GM12878 (cell line): Measurements from ENCODE around the gene UAP1L1. TPM values are rescaled to one million over a fixed set of nuclear protein-coding genes. Genes with fewer than 3 reads are reported as not detected.
A peak's percentile ranks its signal among the peaks of the same experiment; 100 is the strongest.

Experiments used
- ATAC-seq: fragments of 200-7000 bp; cut with Tn5 transposase; 3 replicates; pipeline ENCODE4 v1.9.1; 2020; ENCODE audit warnings: mild to moderate bottlenecking, moderate library complexity
- BruUV-seq: library from RNA; stranded (reverse); fragments of 400-500 nt; replicated peaks from 2 replicates; lab custom pipeline; 2021; lab: Mats Ljungman, UMichigan
- CTCF ChIA-PET: fragments of 300-600 bp; sonication (Branson Sonifier 250); formaldehyde crosslinking; extraction: SDS; loops from one replicate; lab custom pipeline; 2021; ENCODE audit warnings: inconsistent platforms; lab: Yijun Ruan, JAX
- POLR2A ChIA-PET: fragments of 350-600 bp; formaldehyde crosslinking; extraction: SDS; loops from one replicate; lab custom pipeline; 2021; ENCODE audit warnings: inconsistent platforms; lab: Charles Lee
- RAD21 ChIA-PET: fragments of 300-600 bp; sonication (Branson Sonifier 250); formaldehyde crosslinking; loops from one replicate; lab custom pipeline; 2023; ENCODE audit warnings: antibody characterized with exemption; ENCODE audit not compliant: unreplicated experiment; lab: Charles Lee
- SMC1A ChIA-PET: fragments of 300-600 bp; sonication (Branson Sonifier 250); formaldehyde crosslinking; loops from one replicate; lab custom pipeline; 2023; ENCODE audit not compliant: unreplicated experiment, uncharacterized antibody; lab: Charles Lee
- DNase-seq: peaks from one replicate; pipeline ENCODE4 v3.0.0-alpha.2; 2011; ENCODE audit warnings: low read depth, low spot score
- FAIRE-seq: peaks from 3 replicates; lab custom pipeline; 2011; peaks lifted over from hg19 to GRCh38; lab: Jason Lieb, UNC
- H2AFZ ChIP-seq: 2 replicates; pipeline ENCODE4 v1.6.0; 2011; ENCODE audit warnings: low read depth, low read length, control low read depth; ENCODE audit not compliant: control insufficient read depth
- H3K27ac ChIP-seq: 2 replicates; pipeline ENCODE4 v1.5.1; 2011; ENCODE audit warnings: control low read depth; ENCODE audit not compliant: control insufficient read depth, insufficient read depth
- H3K27me3 ChIP-seq, 2 experiments: replicated peaks in 1 of 2; 2 replicates each; pipeline versions ENCODE4 v1.6.0 to v1.6.1; 2011; ENCODE audit warnings: low read length in 1 of 2; ENCODE audit not compliant: control insufficient read depth in 2 of 2, insufficient read depth in 2 of 2
- H3K36me3 ChIP-seq, 2 experiments: 2 replicates each; pipeline ENCODE4 v1.5.1; 2011; ENCODE audit warnings: low read length in 1 of 2; ENCODE audit not compliant: control insufficient read depth in 2 of 2, insufficient read depth in 2 of 2
- H3K4me1 ChIP-seq: 2 replicates; pipeline ENCODE4 v1.6.1; 2011; ENCODE audit warnings: mild to moderate bottlenecking, low read length, moderate library complexity, mixed read lengths; ENCODE audit not compliant: control insufficient read depth, insufficient read depth
- H3K4me2 ChIP-seq: 2 replicates; pipeline ENCODE4 v1.6.0; 2011; ENCODE audit warnings: control low read depth; ENCODE audit not compliant: control insufficient read depth, insufficient read depth
- H3K4me3 ChIP-seq: fragments of 200-600 bp; sonication (generic); 2 replicates; pipeline ENCODE4 v1.5.1; 2016
- H3K79me2 ChIP-seq: 2 replicates; pipeline ENCODE4 v1.6.0; 2011; ENCODE audit warnings: low read length; ENCODE audit not compliant: control insufficient read depth, insufficient read depth
- H3K9ac ChIP-seq: 2 replicates; pipeline ENCODE4 v1.8.0; 2011; ENCODE audit warnings: low read length, control low read depth, mixed read lengths; ENCODE audit not compliant: control insufficient read depth, insufficient read depth
- H3K9me3 ChIP-seq: replicated peaks from 3 replicates; pipeline ENCODE4 v1.5.1; 2011; ENCODE audit warnings: mild to moderate bottlenecking, low read length; ENCODE audit not compliant: control insufficient read depth, insufficient read depth
- H4K20me1 ChIP-seq: 2 replicates; pipeline ENCODE4 v1.6.0; 2011; ENCODE audit not compliant: control insufficient read depth, insufficient read depth
- CBX5 ChIP-seq: sonication (generic); IDR thresholded peaks from 2 replicates; pipeline ENCODE4 v1.6.1; 2016; ENCODE audit warnings: low read depth, moderate library complexity, mild to moderate bottlenecking, inconsistent platforms
- CHD2 ChIP-seq: IDR thresholded peaks from 2 replicates; pipeline ENCODE4 v1.6.1; 2011; ENCODE audit warnings: low read depth, low read length, improper control_type of control experiment, borderline replicate concordance
- ETV6 ChIP-seq, 2 experiments: fragments of 450-650 bp in 1 of 2; IDR thresholded peaks in 1 of 2; conservative IDR thresholded peaks in 1 of 2; 2 replicates each; pipeline ENCODE4 v1.6.1; 2014; ENCODE audit warnings: antibody characterized with exemption in 1 of 2, borderline replicate concordance in 1 of 2, low read depth in 1 of 2, mild to moderate bottlenecking in 1 of 2, moderate library complexity in 1 of 2
- HDAC6 ChIP-seq: fragments of 200-600 bp; sonication (generic); IDR thresholded peaks from one replicate; pipeline ENCODE4 v1.8.0; 2017; ENCODE audit warnings: antibody characterized with exemption; ENCODE audit not compliant: unreplicated experiment
- NR2C2 ChIP-seq: IDR thresholded peaks from 2 replicates; pipeline ENCODE4 v1.6.1; 2011; ENCODE audit warnings: borderline replicate concordance, low read depth; ENCODE audit not compliant: control insufficient read depth, insufficient read length
- SIX5 ChIP-seq: IDR thresholded peaks from 2 replicates; pipeline ENCODE4 v1.6.1; 2011; ENCODE audit warnings: mild to moderate bottlenecking, low read depth, low read length, moderate library complexity; ENCODE audit not compliant: severe bottlenecking
- STAT1 ChIP-seq: fragments of 450-650 bp; conservative IDR thresholded peaks from 2 replicates; pipeline ENCODE4 v1.6.1; 2014; ENCODE audit warnings: antibody characterized with exemption, mild to moderate bottlenecking
- YBX1 ChIP-seq: fragments of 450-650 bp; IDR thresholded peaks from 2 replicates; pipeline ENCODE4 v1.6.1; 2016; ENCODE audit warnings: antibody characterized with exemption
- ZNF384 ChIP-seq: IDR thresholded peaks from 2 replicates; pipeline ENCODE4 v1.6.1; 2012; ENCODE audit warnings: low read depth, mild to moderate bottlenecking, low read length, improper control_type of control experiment, borderline replicate concordance
- WGBS: methylation state at CpG from one replicate; pipeline ENCODE4 v1.1.6; 2016; ENCODE audit warnings: low lambda C conversion rate; ENCODE audit not compliant: insufficient replicate concordance, insufficient coverage; ENCODE audit errors: missing lambda C conversion rate; 5-methylcytosine and 5-hydroxymethylcytosine counted together
- in situ Hi-C: fragments of 300-500 bp; cut with MboI; formaldehyde crosslinking; loops from 9 replicates; pipeline ENCODE4 v1.14.3; 2018; ENCODE audit warnings: mixed read lengths
- intact Hi-C: fragments of 100-400 bp; cut with micrococcal nuclease; formaldehyde crosslinking; loops from one replicate; pipeline ENCODE4 v1.14.2; 2022; ENCODE audit not compliant: unreplicated experiment
- polyA plus RNA-seq, 11 experiments: library from polyadenylated mRNA; depleted of rRNA in 4 of 11; unstranded in 6 of 11; stranded (reverse) in 5 of 11; fragments of >200 nt; fragmentation: Nextera tagmentation in 4 of 11; fragmentation: Illumina TruSeq in 1 of 11; extraction: Ambion mirVana in 4 of 11; extraction: Trizol in 1 of 11; gene quantifications; 1 replicate in 1 of 11; 2 replicates in 10 of 11; pipeline versions ENCODE4 v1.2.1 to v1.2.3, GENCODE V29; 2011 to 2016; ENCODE audit warnings: inconsistent platforms in 2 of 11, missing spikeins in 2 of 11, low read depth in 1 of 11
- total RNA-seq, 4 experiments: library from RNA; depleted of rRNA in 3 of 4; stranded (reverse); fragments of >200 nt in 3 of 4; fragmentation: Illumina TruSeq in 1 of 4; extraction: Trizol in 1 of 4; gene quantifications; 2 replicates each; pipeline versions ENCODE4 v1.2.1 to v1.2.3, GENCODE V29; 2013 to 2021
- TF ChIP-seq, protein P1 (sequence below): IDR thresholded peaks from 2 replicates; pipeline ENCODE4 v1.6.1; 2011; ENCODE audit warnings: low read depth, mild to moderate bottlenecking, low read length, moderate library complexity, borderline replicate concordance; ENCODE audit errors: extremely low read depth
- TF ChIP-seq, protein P2 (sequence below): fragments of 450-650 bp; IDR thresholded peaks from 2 replicates; pipeline ENCODE4 v1.6.1; 2017; ENCODE audit warnings: mild to moderate bottlenecking

The UAP1L1 gene
- total and polyA plus RNA-seq, 10 of the 15 experiments (the other 5 are each of a cell fraction or from before 2014, with no cell fraction given): 0.29 to 15.7 (median 5.8) TPM

GRCh38 chr9:137088121-137088520, 10.8 kb downstream of the UAP1L1 start:
- Histone ChIP-seq H2AFZ (no peak overlapping the region), H3K9me3 (no peaks in the 10 kb centered on the region), H3K27me3 (no peaks in the 10 kb centered on the region), H3K27ac (no peak overlapping the region), H4K20me1 (no peaks in the 10 kb centered on the region), H3K79me2 (peaks cover 10% of the 10 kb centered on the region), H3K36me3 (peaks cover 0 to 3% of the 10 kb centered on the region in 2 experiments; a peak in 1 of 4 replicates), H3K4me1 (peaks cover 24% of the 10 kb centered on the region), H3K4me2 (peak overlapping the region; percentile 96; the same call in 1 of the 2 replicates), H3K4me3 (peak overlapping the region; percentile 73), H3K9ac (no peak overlapping the region)
- in situ Hi-C loops (no loop called here), intact Hi-C loops (no loop called here)
- ChIA-PET RAD21 (interaction anchor here (0.7 to 2.7 kb wide), 5 partner anchors 8 to 113 kb away, joined by 3 to 32 read pairs (median 15); partner anchors contain the start of genes SAPCD2 and TPRN), SMC1A (interaction anchor here (2.7 kb wide), 1 partner anchor 11 kb away, joined by 11 read pairs; the partner anchor contains the start of gene UAP1L1), POLR2A (interaction anchor here (0.5 to 1.7 kb wide), 9 partner anchors 8 to 325 kb away, joined by 3 to 7 read pairs (median 5); partner anchors contain the start of genes SAPCD2 and TPRN), CTCF (interaction anchor here (0.8 to 1.6 kb wide), 6 partner anchors 20 to 149 kb away, joined by 3 to 9 read pairs (median 4); no protein-coding TSS in a partner anchor)
- DNase-seq: no peak
- TF ChIP-seq ZNF384: no peak
- no peak for TF ChIP-seq NR2C2
- no peak for TF ChIP-seq SIX5
- TF ChIP-seq HDAC6: no peak
- TF ChIP-seq, protein P1, sequence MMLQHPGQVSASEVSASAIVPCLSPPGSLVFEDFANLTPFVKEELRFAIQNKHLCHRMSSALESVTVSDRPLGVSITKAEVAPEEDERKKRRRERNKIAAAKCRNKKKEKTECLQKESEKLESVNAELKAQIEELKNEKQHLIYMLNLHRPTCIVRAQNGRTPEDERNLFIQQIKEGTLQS: no peak
- no peak for TF ChIP-seq STAT1
- no peak for TF ChIP-seq CBX5
- no peak for TF ChIP-seq CHD2
- TF ChIP-seq ETV6 (conservative IDR thresholded peaks at IDR 0.05 in 1 of 2, IDR thresholded peaks at IDR 0.05 in 1 of 2; ENCODE audit: borderline replicate concordance in 1 of 2, low read depth in 1 of 2): no peak
- TF ChIP-seq, protein P2, sequence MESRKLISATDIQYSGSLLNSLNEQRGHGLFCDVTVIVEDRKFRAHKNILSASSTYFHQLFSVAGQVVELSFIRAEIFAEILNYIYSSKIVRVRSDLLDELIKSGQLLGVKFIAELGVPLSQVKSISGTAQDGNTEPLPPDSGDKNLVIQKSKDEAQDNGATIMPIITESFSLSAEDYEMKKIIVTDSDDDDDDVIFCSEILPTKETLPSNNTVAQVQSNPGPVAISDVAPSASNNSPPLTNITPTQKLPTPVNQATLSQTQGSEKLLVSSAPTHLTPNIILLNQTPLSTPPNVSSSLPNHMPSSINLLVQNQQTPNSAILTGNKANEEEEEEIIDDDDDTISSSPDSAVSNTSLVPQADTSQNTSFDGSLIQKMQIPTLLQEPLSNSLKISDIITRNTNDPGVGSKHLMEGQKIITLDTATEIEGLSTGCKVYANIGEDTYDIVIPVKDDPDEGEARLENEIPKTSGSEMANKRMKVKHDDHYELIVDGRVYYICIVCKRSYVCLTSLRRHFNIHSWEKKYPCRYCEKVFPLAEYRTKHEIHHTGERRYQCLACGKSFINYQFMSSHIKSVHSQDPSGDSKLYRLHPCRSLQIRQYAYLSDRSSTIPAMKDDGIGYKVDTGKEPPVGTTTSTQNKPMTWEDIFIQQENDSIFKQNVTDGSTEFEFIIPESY: no peak
- no peak for TF ChIP-seq YBX1
- 93% methylated on average over 5 of the region's 5 CpGs for WGBS
- no peak for ATAC-seq
- TSS peak; percentile 48 for BruUV-seq
- no peak for FAIRE-seq
